Esophagus squamous epithelium (tissue), 5 donors: ENCODE measurements around the gene ELP4. TPM values are rescaled to one million over a fixed set of nuclear protein-coding genes. Genes with fewer than 3 reads are reported as not detected.

Experiments used
- DNase-seq: peaks from one replicate; lab custom pipeline; 2025; lab: John Stamatoyannopoulos, UW
- H3K27ac ChIP-seq, 4 donors: fragments of 200-600 bp; sonication (generic); one replicate each; pipeline ENCODE4 v1.5.1; 2016 to 2019; ENCODE audit warnings: mild to moderate bottlenecking in 1 of 4
- H3K27me3 ChIP-seq, 4 donors: fragments of 200-600 bp; sonication (generic); 1 replicate in 3 of 4; 2 replicates in 1 of 4; pipeline versions ENCODE4 v1.5.1 to v1.6.0; 2017 to 2021; ENCODE audit warnings: antibody characterized with exemption in 1 of 4
- H3K36me3 ChIP-seq, 3 donors: fragments of 200-600 bp; sonication (generic); one replicate each; pipeline ENCODE4 v1.5.1; 2016 to 2019
- H3K4me1 ChIP-seq, 3 donors: fragments of 200-600 bp; sonication (generic); one replicate each; pipeline ENCODE4 v1.5.1; 2017 to 2019
- H3K4me3 ChIP-seq, 4 donors: fragments of 200-600 bp; sonication (generic); 1 replicate in 3 of 4; 2 replicates in 1 of 4; pipeline ENCODE4 v1.5.1; 2016 to 2019; ENCODE audit warnings: mild to moderate bottlenecking in 2 of 4, moderate library complexity in 1 of 4
- H3K9me3 ChIP-seq, 3 donors: fragments of 200-600 bp; sonication (generic); one replicate each; pipeline ENCODE4 v1.5.1; 2016 to 2019
- POLR2A ChIP-seq, 4 donors: fragments of 450-650 bp; IDR thresholded peaks; one replicate each; pipeline ENCODE4 v1.6.1; 2017; ENCODE audit warnings: antibody characterized with exemption in 4 of 4, mild to moderate bottlenecking in 4 of 4, moderate library complexity in 3 of 4
- WGBS, 2 donors: methylation state at CpG; one replicate each; pipeline ENCODE4 v1.1.5; 2018; 5-methylcytosine and 5-hydroxymethylcytosine counted together
- intact Hi-C: fragments of 100-400 bp; cut with DNase I; formaldehyde crosslinking; loops from one replicate; pipeline ENCODE4 v1.15.0; 2022
- total RNA-seq, 4 donors: library from RNA; depleted of rRNA; stranded (reverse); fragments of >200 nt; gene quantifications; one replicate each; pipeline ENCODE4 v1.1.0, GENCODE V29; 2016
- TF ChIP-seq, protein P1 (sequence below), 6 experiments: fragments of 450-650 bp in 4 of 6; fragments of 200-600 bp in 2 of 6; sonication (generic) in 2 of 6; IDR thresholded peaks; one replicate each; pipeline ENCODE4 v1.5.1; 2016 to 2019; ENCODE audit warnings: antibody characterized with exemption in 6 of 6, mild to moderate bottlenecking in 4 of 6, moderate library complexity in 4 of 6
- donor health status: DM: yes; HTN: yes; CAD: no.

ELP4 gene
- total RNA-seq, 4 donors from 2014 or later = 15.7 to 24.6 (median 23.9) TPM

DNA sequence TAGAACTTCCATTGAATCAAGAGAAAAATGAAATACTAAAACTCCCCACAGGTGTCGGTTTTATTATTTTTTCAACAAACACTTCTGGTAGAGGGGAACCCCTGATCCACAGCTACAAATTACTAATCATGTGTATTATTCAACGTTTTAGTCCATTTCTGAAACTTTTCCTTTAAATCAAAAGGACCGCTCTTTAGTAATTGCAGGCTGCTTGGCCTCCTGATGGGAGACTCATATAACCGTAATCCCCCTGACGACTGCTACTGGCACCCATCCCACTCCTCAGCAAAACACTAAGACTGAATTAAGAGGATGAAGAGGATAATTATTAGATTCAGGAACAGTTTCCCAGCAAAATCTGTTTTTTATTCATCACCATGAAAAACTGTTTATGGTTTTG, 255.2 kb downstream of the ELP4 start:
- Histone ChIP-seq H3K27me3 (no peaks in the 10 kb centered on the region), H3K27ac (no peak overlapping the region), H3K9me3 (no peaks in the 10 kb centered on the region), H3K4me3 (no peak overlapping the region), H3K4me1 (no peaks in the 10 kb centered on the region), H3K36me3 (no peaks in the 10 kb centered on the region)
- no peak for DNase-seq
- TF ChIP-seq POLR2A (IDR thresholded peaks at IDR 0.05) = no peak
- TF ChIP-seq, protein P1, sequence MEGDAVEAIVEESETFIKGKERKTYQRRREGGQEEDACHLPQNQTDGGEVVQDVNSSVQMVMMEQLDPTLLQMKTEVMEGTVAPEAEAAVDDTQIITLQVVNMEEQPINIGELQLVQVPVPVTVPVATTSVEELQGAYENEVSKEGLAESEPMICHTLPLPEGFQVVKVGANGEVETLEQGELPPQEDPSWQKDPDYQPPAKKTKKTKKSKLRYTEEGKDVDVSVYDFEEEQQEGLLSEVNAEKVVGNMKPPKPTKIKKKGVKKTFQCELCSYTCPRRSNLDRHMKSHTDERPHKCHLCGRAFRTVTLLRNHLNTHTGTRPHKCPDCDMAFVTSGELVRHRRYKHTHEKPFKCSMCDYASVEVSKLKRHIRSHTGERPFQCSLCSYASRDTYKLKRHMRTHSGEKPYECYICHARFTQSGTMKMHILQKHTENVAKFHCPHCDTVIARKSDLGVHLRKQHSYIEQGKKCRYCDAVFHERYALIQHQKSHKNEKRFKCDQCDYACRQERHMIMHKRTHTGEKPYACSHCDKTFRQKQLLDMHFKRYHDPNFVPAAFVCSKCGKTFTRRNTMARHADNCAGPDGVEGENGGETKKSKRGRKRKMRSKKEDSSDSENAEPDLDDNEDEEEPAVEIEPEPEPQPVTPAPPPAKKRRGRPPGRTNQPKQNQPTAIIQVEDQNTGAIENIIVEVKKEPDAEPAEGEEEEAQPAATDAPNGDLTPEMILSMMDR (IDR thresholded peaks at IDR 0.05) = no peak
- intact Hi-C loops = no loop called here
- WGBS, 2 donors = 88 to 90% methylated on average over 5 of the region's 5 CpGs

DNA sequence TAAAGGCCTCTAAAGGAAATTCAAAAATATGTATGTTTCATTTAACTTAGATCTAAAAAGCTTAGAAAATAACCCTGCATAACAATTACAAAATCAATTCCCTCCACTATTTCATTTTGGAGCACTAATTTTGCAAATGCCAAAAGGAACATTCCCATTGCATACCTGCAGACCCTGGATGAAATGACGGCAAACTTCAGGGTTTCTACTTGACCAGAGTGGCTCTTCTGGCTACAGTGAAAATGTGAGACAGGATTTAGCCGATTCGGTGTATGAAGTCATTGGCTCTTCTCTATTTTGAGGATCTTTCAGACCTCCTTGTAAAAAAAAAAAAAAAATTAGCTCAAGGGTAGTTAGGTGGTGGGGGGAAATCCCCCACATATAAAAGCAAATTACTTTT, 257.5 kb downstream of the ELP4 start:
- H3K27me3 ChIP-seq = no peaks in the 10 kb centered on the region
- no peak overlapping the region for H3K27ac ChIP-seq
- H3K4me3 ChIP-seq = no peak overlapping the region
- no peaks in the 10 kb centered on the region for H3K36me3 ChIP-seq
- H3K9me3 ChIP-seq = no peaks in the 10 kb centered on the region
- no peaks in the 10 kb centered on the region for H3K4me1 ChIP-seq
- intact Hi-C loops = no loop called here
- 90 to 93% methylated on average over 3 of the region's 3 CpGs for WGBS, 2 donors
- no peak for DNase-seq
- TF ChIP-seq, protein P1 (IDR thresholded peaks at IDR 0.05) = no peak
- no peak for TF ChIP-seq POLR2A (IDR thresholded peaks at IDR 0.05)

DNA sequence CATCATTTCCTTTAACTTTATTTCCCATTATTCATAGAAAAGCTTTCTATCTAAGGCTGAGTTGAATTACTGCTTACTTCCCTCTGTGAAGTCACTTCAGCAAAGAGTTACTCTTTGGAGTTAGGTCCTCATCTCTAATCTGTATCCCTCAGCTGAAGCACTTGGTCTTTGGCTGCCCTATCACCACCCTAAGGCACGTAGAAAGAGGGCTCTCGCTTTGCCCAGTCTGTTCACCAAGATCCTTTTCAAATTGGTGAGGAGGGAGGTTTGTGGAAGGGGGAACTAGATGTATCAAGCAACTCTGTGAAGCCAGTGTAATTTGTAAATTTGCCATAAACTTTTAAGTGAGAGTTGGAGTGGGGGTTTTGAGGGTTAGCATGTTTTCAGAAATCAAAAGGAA, 258.1 kb downstream of the ELP4 start:
- H3K4me3 ChIP-seq = no peak overlapping the region
- no peaks in the 10 kb centered on the region for H3K9me3 ChIP-seq
- no peaks in the 10 kb centered on the region for H3K36me3 ChIP-seq
- 94% methylated on average over 2 of the region's 2 CpGs; no CpG with 5 or more reads in 1 of the 2 donors for WGBS, 2 donors
- DNase-seq = no peak
- H3K27ac ChIP-seq = no peak overlapping the region
- TF ChIP-seq, protein P1 (IDR thresholded peaks at IDR 0.05) = no peak
- TF ChIP-seq POLR2A (IDR thresholded peaks at IDR 0.05) = no peak
- no peaks in the 10 kb centered on the region for H3K4me1 ChIP-seq
- intact Hi-C loops = no loop called here
- no peaks in the 10 kb centered on the region for H3K27me3 ChIP-seq

DNA sequence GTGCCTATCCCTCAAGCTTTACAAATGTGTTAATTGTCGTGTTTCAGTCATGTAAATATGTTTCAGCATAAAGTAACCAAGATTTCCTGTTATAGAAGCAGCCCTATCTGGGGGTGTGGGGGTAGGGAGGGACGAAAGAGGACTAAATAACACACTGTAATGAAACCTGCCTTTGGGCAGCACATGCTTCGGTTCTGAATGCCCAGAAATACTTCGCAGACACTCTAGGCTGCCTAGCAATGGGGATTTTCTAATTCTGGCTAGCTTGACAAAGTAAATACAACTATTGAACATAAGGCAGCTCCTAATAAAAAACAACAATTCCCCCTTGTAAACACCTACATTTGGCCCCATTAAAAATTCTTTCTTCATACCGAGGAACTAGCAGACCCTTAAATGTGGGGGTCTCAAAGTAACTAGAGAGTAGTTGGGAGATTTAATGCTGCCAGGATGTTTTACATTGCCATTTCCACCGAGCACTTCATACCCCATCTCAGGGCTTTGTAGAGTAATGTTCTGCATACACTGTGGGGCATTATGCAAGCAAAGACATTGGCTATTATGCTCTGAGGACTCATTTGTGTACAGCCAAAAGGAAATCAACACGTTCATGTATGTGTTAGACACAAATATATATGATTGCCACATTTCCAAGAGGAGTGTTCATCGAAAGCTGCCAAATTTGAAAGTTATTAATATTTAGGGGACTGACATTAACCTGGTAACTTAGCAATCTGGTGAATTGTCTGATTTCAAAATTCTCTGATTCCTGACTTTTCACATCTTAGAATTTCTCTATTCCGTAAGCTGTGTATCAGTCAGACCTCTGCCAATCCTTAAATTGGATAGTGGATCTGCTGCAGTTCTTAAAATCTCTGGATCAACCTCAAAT, 259.4 kb downstream of the ELP4 start:
- no peaks in the 10 kb centered on the region for H3K9me3 ChIP-seq
- H3K4me3 ChIP-seq = no peak overlapping the region
- intact Hi-C loops = no loop called here
- no peaks in the 10 kb centered on the region for H3K27me3 ChIP-seq
- no peak for TF ChIP-seq POLR2A (IDR thresholded peaks at IDR 0.05)
- TF ChIP-seq, protein P1 (IDR thresholded peaks at IDR 0.05) = no peak
- no peak overlapping the region for H3K27ac ChIP-seq
- no peaks in the 10 kb centered on the region for H3K36me3 ChIP-seq
- H3K4me1 ChIP-seq = no peaks in the 10 kb centered on the region
- whole genome bisulfite sequencing, 2 donors = 71 to 72% methylated on average over 9 of the region's 9 CpGs
- DNase-seq = no peak

DNA sequence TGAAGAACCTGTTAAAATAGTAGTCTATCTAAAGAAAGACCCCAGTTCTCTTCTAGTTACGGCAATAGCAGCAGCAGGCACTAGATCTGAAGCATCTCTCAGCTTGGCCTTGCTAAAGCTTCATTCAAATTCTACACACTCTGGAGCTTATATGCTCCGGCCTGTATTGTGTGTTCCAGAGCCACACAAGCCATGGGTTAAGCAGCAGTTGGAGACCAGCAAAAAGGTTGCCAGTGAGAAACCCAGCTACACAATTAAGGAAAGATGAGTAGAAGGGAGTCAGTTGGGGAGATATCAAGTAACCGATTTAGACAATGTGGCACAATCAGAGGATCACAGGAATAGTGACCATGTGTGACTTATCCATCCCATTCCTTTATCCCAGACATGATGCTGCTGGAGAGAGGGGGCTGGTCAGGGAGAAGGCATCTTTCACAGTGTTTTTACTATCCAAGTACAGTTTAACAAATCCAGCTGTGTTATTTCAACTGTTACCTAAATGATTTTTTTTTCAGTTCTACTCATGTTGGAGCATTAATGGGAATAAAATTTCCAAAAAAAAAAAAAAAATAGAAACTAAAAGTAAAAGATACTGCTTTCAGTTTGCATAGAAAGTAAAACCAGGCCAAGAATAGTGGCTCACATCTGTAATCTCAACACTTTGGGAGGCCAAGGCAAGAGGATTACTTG, 260.6 kb downstream of the ELP4 start:
- no peak for DNase-seq
- no peak overlapping the region for H3K4me3 ChIP-seq
- no peak overlapping the region for H3K27ac ChIP-seq
- H3K36me3 ChIP-seq = no peaks in the 10 kb centered on the region
- intact Hi-C loops = no loop called here
- TF ChIP-seq POLR2A (IDR thresholded peaks at IDR 0.05) = no peak
- TF ChIP-seq, protein P1 (IDR thresholded peaks at IDR 0.05) = no peak
- H3K4me1 ChIP-seq = no peaks in the 10 kb centered on the region
- WGBS, 2 donors = 76 to 95% methylated on average over 3 of the region's 3 CpGs
- no peaks in the 10 kb centered on the region for H3K9me3 ChIP-seq
- no peaks in the 10 kb centered on the region for H3K27me3 ChIP-seq
